Esophagus muscularis mucosa (tissue), 4 donors: ENCODE data around the gene MPP3. TPM values are rescaled to one million over a fixed set of nuclear protein-coding genes. Genes with fewer than 3 reads are reported as not detected.
A peak's percentile ranks its signal among the peaks of the same experiment; 100 is the strongest.

ENCODE experiments used
- DNase-seq: peaks from one replicate; pipeline ENCODE4 v3.0.0-alpha.2; 2017; ENCODE audit errors: extremely low spot score
- H3K27ac ChIP-seq, 4 donors: fragments of 200-600 bp; sonication (generic); replicated peaks in 1 of 4; 1 replicate in 3 of 4; 2 replicates in 1 of 4; pipeline ENCODE4 v1.5.1; 2016 to 2019; ENCODE audit warnings: mild to moderate bottlenecking in 1 of 4
- H3K27me3 ChIP-seq, 4 donors: fragments of 200-600 bp; sonication (generic); one replicate each; pipeline versions ENCODE4 v1.5.1 to v1.6.0; 2016 to 2019
- H3K36me3 ChIP-seq, 4 donors: fragments of 200-600 bp; sonication (generic); one replicate each; pipeline ENCODE4 v1.5.1; 2016 to 2019
- H3K4me1 ChIP-seq, 4 donors: fragments of 200-600 bp; sonication (generic); one replicate each; pipeline ENCODE4 v1.5.1; 2016 to 2019
- H3K4me3 ChIP-seq, 4 donors: fragments of 200-600 bp; sonication (generic); 1 replicate in 2 of 4; 2 replicates in 2 of 4; pipeline ENCODE4 v1.5.1; 2016 to 2019; ENCODE audit warnings: mild to moderate bottlenecking in 4 of 4, moderate library complexity in 1 of 4
- H3K9me3 ChIP-seq, 4 donors: fragments of 200-600 bp; sonication (generic); 1 replicate in 3 of 4; 2 replicates in 1 of 4; pipeline ENCODE4 v1.5.1; 2016 to 2019
- CTCF ChIP-seq, 3 experiments: fragments of 200-600 bp in 2 of 3; fragments of 450-650 bp in 1 of 3; sonication (generic) in 2 of 3; IDR thresholded peaks; one replicate each; pipeline ENCODE4 v1.5.1; 2017 to 2019; ENCODE audit warnings: antibody characterized with exemption in 3 of 3, mild to moderate bottlenecking in 2 of 3, moderate library complexity in 1 of 3
- EP300 ChIP-seq: sonication (generic); formaldehyde crosslinking; IDR thresholded peaks from one replicate; pipeline ENCODE4 v1.6.1; 2017; ENCODE audit warnings: antibody characterized with exemption
- POLR2A ChIP-seq: fragments of 450-650 bp; IDR thresholded peaks from one replicate; pipeline ENCODE4 v1.6.1; 2017; ENCODE audit warnings: antibody characterized with exemption, moderate library complexity, mild to moderate bottlenecking, low read depth
- POLR2AphosphoS5 ChIP-seq, 2 donors: sonication (generic); formaldehyde crosslinking; IDR thresholded peaks; one replicate each; pipeline ENCODE4 v1.6.1; 2017; ENCODE audit warnings: antibody characterized with exemption in 2 of 2
- WGBS: methylation state at CpG from one replicate; pipeline ENCODE4 v1.1.5; 2018; 5-methylcytosine and 5-hydroxymethylcytosine counted together
- intact Hi-C: fragments of 100-400 bp; cut with DNase I; formaldehyde crosslinking; loops from one replicate; pipeline ENCODE4 v1.15.1; 2023
- total RNA-seq, 4 donors: library from RNA; depleted of rRNA; stranded (reverse); fragments of >200 nt; gene quantifications; one replicate each; pipeline versions ENCODE4 v1.1.0 to v1.2.1, GENCODE V29; 2016

Gene MPP3
- total RNA-seq, 4 donors from 2014 or later, result 5.0 to 9.9 (median 6.2) TPM

- intact Hi-C loops, result loop anchor here (5.0 kb wide), 2 partner anchors 49 to 64 kb away; partner anchors contain the start of genes CD300LG and MPP3
- no peak for DNase-seq
- Histone ChIP-seq H3K27ac (no peak overlapping the region), H3K4me1 (peaks cover 4 to 12% (median 8%) of the 10 kb centered on the region in 4 donors), H3K9me3 (no peaks in the 10 kb centered on the region), H3K36me3 (no peaks in the 10 kb centered on the region), H3K27me3 (no peaks in the 10 kb centered on the region), H3K4me3 (no peak overlapping the region)
- 88% methylated on average over 15 of the region's 15 CpGs for WGBS
- TF ChIP-seq POLR2AphosphoS5 (IDR thresholded peaks at IDR 0.05) (no peak), EP300 (no peak), CTCF (IDR thresholded peaks at IDR 0.05) (no peak)
These were observed 49.8 kb downstream of the MPP3 start for GRCh38 chr17:43782913-43783680.

- TF ChIP-seq POLR2AphosphoS5 (IDR thresholded peaks at IDR 0.05), result no peak
- TF ChIP-seq CTCF (IDR thresholded peaks at IDR 0.05), result no peak
- TF ChIP-seq POLR2A, result no peak
- TF ChIP-seq EP300, result no peak
- Histone ChIP-seq H3K4me1 (peaks cover 29 to 41% (median 36%) of the 10 kb centered on the region in 4 donors), H3K27me3 (no peaks in the 10 kb centered on the region), H3K27ac (peak within 1 kb of the TSS; percentile 97 to 100 (median 100)), H3K9me3 (no peaks in the 10 kb centered on the region), H3K36me3 (peaks cover 0 to 17% (median 8%) of the 10 kb centered on the region in 4 donors), H3K4me3 (peak within 1 kb of the TSS; percentile 87 to 99 (median 91))
- no peak for DNase-seq
- intact Hi-C loops, result loop anchor here (5.0 kb wide), 2 partner anchors 52 to 67 kb away; partner anchors contain the start of genes CD300LG and MPP3
- WGBS, result 78% methylated on average over 6 of the region's 7 CpGs
These were observed 52.8 kb downstream of the MPP3 start, which contains the start of gene CFAP97D1 for GRCh38 chr17:43780135-43780534. Gene CFAP97D1, plus strand, starts transcription at chr17:43780435. Its CDS starts 28 bp downstream, at chr17:43780463.

GRCh38 chr17:43779145-43780125 is 53.5 kb downstream of the MPP3 start:
- DNase-seq, result no peak

More at GRCh38 chr17:43779145-43780125, 53.5 kb downstream of the MPP3 start:
- TF ChIP-seq EP300 (no peak), POLR2AphosphoS5 (IDR thresholded peaks at IDR 0.05) (peak in 1 of 2 donors; percentile 76), POLR2A (no peak), CTCF (IDR thresholded peaks at IDR 0.05) (peak in 2 of 3 experiments; percentile 12 to 27)
- Histone ChIP-seq H3K36me3 (peaks cover 4 to 23% (median 14%) of the 10 kb centered on the region in 4 donors), H3K4me1 (peaks cover 29 to 46% (median 39%) of the 10 kb centered on the region in 4 donors), H3K9me3 (no peaks in the 10 kb centered on the region), H3K4me3 (peak overlapping the region; percentile 87 to 99 (median 91)), H3K27ac (peak overlapping the region; percentile 97 to 100 (median 100)), H3K27me3 (no peaks in the 10 kb centered on the region)
- WGBS, result 14% methylated on average over 10 of the region's 26 CpGs
- intact Hi-C loops, result loop anchor here (5.0 kb wide), 2 partner anchors 53 to 68 kb away; partner anchors contain the start of genes CD300LG and MPP3
